ENCODE data around the gene IQCF5.
"Not testable (repeated sequence)": the region's sequence is repeated elsewhere in the genome, so short reads cannot be mapped to it uniquely, and the experiment has no call there.

IQCF5 gene

DNA sequence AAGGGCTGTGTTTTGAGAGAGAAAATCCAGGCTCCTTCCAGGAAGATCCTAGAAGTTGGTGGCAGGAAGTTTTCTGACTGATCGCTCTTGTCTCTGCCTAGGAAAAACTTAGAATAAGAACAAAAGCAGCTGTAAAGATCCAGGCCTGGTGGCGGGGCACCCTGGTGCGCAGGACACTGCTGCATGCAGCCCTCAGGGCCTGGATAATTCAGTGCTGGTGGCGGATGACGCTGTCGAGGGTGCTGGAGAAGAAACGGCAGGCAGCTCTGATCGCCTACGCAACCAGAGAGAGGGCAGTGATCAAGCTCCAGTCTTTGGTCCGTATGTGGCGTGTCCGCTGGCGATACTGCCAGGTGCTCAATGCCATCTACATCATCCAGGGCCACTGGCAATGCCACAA is 12.5 kb downstream of the IQCF5 start:
- DNase-seq = no peak

- no peak for DNase-seq
Observed at GRCh38 chr3:51860703-51861665, 14.4 kb downstream of the IQCF5 start, which contains the start of gene IQCF2. Gene IQCF2, plus strand, starts transcription at chr3:51861615. Its CDS starts 52 bp downstream, at chr3:51861667.

GRCh38 chr3:51855411-51855810 is 20.0 kb downstream of the IQCF5 start:
- DNase-seq = not testable (repeated sequence)

DNA sequence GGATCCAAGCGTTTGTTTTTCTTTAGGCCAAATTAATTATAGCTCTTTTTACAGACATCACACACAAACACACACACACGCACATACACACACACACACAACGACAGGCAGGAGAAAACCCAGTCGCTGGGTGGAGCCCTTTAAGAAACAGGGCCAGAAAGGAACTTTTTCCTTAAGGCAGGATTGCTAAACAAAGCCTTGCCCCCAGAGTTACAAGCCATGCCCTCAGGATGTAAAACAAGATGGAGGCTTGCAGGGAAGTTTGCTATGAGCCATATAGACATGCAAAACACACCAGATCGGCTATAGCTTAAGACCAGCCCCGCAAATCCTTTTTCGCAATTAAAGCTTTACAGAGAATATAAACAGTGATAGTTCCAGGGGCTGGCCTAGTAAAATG is 30.3 kb downstream of the IQCF5 start:
- DNase-seq = no peak

DNA sequence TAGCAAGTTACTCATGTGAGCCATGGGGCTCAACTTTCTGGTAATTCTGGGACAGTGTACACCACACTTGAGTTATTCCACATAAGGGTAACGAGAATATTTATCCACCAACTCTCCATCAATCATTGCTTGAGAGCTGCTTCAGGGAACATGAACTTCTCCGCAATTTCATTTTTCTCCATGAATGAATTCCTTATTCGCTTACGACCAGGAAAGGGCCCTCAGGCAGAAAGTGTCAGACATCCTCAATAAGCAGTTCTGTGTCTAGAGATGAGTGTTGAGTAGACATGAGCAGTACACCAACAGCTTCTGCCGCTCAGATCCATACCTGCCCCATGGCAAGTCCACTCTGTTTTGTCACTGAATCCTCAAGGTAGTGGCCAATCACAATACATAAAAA is 38.8 kb downstream of the IQCF5 start:
- DNase-seq = no peak

DNA sequence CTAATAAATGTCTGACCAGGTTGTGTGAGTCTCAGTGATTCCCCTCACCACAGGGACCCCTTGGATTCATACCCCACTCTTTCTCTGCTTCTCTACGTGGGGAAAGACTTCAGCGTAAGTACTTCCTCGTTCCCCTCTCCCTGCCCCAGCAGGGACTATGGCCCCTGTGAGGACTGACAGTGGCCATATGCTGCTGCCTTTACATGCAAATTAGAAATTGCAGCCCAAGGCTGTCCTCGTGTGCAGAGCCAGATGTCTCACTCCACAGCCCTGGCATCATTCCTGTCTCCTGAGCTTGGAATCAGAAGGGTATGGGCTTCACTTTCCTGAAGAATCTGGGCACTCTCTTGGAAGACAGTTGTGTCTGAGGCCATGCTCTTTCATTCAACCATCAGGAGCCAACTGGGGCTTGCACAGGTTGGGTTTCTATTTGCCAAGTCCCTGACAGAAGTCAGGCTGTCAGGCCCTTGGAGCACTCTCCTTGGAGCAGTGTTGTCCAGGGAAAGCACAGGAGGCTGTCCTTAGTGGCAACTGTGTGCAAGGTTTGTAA is 44.5 kb downstream of the IQCF5 start:
- no peak for DNase-seq

DNA sequence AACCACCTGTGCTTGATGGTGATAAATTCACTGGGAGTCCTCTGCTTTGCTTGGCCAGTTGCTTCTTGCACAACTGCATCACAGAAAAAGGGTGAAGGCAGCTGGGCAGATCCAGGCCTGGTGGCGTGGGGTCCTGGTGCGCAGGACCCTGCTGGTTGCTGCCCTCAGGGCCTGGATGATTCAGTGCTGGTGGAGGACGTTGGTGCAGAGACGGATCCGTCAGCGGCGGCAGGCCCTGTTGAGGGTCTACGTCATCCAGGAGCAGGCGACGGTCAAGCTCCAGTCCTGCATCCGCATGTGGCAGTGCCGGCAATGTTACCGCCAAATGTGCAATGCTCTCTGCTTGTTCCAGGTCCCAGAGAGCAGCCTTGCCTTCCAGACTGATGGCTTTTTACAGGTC is 45.1 kb downstream of the IQCF5 start:
- DNase-seq = no peak

GRCh38 chr3:51828297-51828696 is 47.1 kb downstream of the IQCF5 start:
- no peak for DNase-seq

All from fibroblast of skin of right biceps (primary cell).